HL-60 (cell line): ENCODE results near the gene CD7.
A peak's percentile ranks its signal among the peaks of the same experiment; 100 is the strongest.

Source experiments
- DNase-seq, 2 experiments: peaks; one replicate each; pipeline ENCODE4 v3.0.0-alpha.2; 2010 to 2020; ENCODE audit warnings: low read depth in 1 of 2, low spot score in 1 of 2
- H3K27ac ChIP-seq: fragments of 250-450 bp; sonication (Bioruptor Pico); replicated peaks from 2 replicates; pipeline ENCODE4 v1.5.1; 2020; ENCODE audit warnings: mild to moderate bottlenecking, moderate library complexity
- H3K27me3 ChIP-seq: fragments of 250-450 bp; sonication (Bioruptor Pico); 2 replicates; pipeline ENCODE4 v1.5.1; 2021; ENCODE audit warnings: mild to moderate bottlenecking, moderate library complexity; ENCODE audit not compliant: insufficient read depth, poor library complexity, severe bottlenecking
- H3K4me3 ChIP-seq: replicated peaks from 2 replicates; pipeline ENCODE4 v1.5.1; 2011; ENCODE audit warnings: mild to moderate bottlenecking, control low read depth, low read length; ENCODE audit not compliant: insufficient read depth
- CTCF ChIP-seq: IDR thresholded peaks from one replicate; pipeline ENCODE4 v1.5.1; 2011; ENCODE audit warnings: low read length, control low read depth, inconsistent platforms; ENCODE audit not compliant: insufficient read depth
- GABPA ChIP-seq: IDR thresholded peaks from 2 replicates; pipeline ENCODE4 v1.6.1; 2012; ENCODE audit warnings: low read depth
- POLR2AphosphoS5 ChIP-seq: IDR thresholded peaks from 2 replicates; pipeline ENCODE4 v1.6.1; 2012; ENCODE audit warnings: low read depth
- REST ChIP-seq: IDR thresholded peaks from 2 replicates; pipeline ENCODE4 v1.6.1; 2012; ENCODE audit warnings: low read depth; ENCODE audit not compliant: insufficient replicate concordance
- SPI1 ChIP-seq: IDR thresholded peaks from 2 replicates; pipeline ENCODE4 v1.6.1; 2012; ENCODE audit warnings: low read depth, mild to moderate bottlenecking, borderline replicate concordance

Gene CD7

GRCh38 chr17:82295472-82295814 is 22.0 kb downstream of the CD7 start:
- no peak overlapping the region for H3K27ac ChIP-seq
- H3K27me3 ChIP-seq = no peaks in the 10 kb centered on the region
- no peak for DNase-seq
- H3K4me3 ChIP-seq = no peak overlapping the region
- TF ChIP-seq GABPA (no peak), POLR2AphosphoS5 (no peak), CTCF (no peak), REST (no peak), SPI1 (no peak)

- no peak for DNase-seq
- no peaks in the 10 kb centered on the region for H3K27me3 ChIP-seq
- H3K27ac ChIP-seq = peak overlapping the region; percentile 24; the same call in 1 of the 2 replicates
- H3K4me3 ChIP-seq = no peak overlapping the region
- TF ChIP-seq POLR2AphosphoS5 (no peak), CTCF (no peak), SPI1 (no peak), REST (no peak), GABPA (no peak)
Observed at GRCh38 chr17:82294064-82294773, 23.2 kb downstream of the CD7 start.

GRCh38 chr17:82292251-82293154 is 24.9 kb downstream of the CD7 start:
- TF ChIP-seq CTCF (no peak), POLR2AphosphoS5 (peak; percentile 95), SPI1 (no peak; the same call in 1 of the 2 replicates), GABPA (no peak), REST (no peak)
- Histone ChIP-seq H3K27me3 (no peaks in the 10 kb centered on the region), H3K4me3 (peak overlapping the region; percentile 55), H3K27ac (peak overlapping the region; percentile 94)
- peak; percentile 98 to 99 for DNase-seq
